Uterus (tissue), 2 donors: Measurements from ENCODE around the gene CNOT2.

ENCODE experiments used
- CTCF ChIP-seq, 4 experiments: fragments of 200-600 bp in 2 of 4; fragments of 450-650 bp in 2 of 4; sonication (generic) in 2 of 4; IDR thresholded peaks; one replicate each; pipeline ENCODE4 v1.5.1; 2016 to 2019; ENCODE audit warnings: antibody characterized with exemption in 4 of 4, mild to moderate bottlenecking in 2 of 4, moderate library complexity in 1 of 4
- POLR2A ChIP-seq, 2 donors: fragments of 450-650 bp; IDR thresholded peaks; one replicate each; pipeline ENCODE4 v1.6.1; 2016; ENCODE audit warnings: antibody characterized with exemption in 2 of 2, mild to moderate bottlenecking in 1 of 2, moderate library complexity in 1 of 2

- TF ChIP-seq CTCF (IDR thresholded peaks at IDR 0.05) (no peak), POLR2A (IDR thresholded peaks at IDR 0.05) (no peak)
Measured at GRCh38 chr12:70254225-70254624, 11.0 kb downstream of the CNOT2 start.
